HEK293T (cell line): Measurements from ENCODE around the gene TACC2.

ENCODE experiments used
- CTBP1 ChIP-seq: fragments of 450-650 bp; IDR thresholded peaks from 2 replicates; pipeline ENCODE4 v1.6.1; 2016; ENCODE audit warnings: borderline replicate concordance
- ELF4 ChIP-seq: fragments of 450-650 bp; IDR thresholded peaks from 2 replicates; pipeline ENCODE4 v1.6.1; 2017; ENCODE audit warnings: antibody characterized with exemption
- FOXA1 ChIP-seq: fragments of 450-650 bp; IDR thresholded peaks from 2 replicates; pipeline ENCODE4 v1.6.1; 2016; ENCODE audit warnings: mild to moderate bottlenecking
- FOXK2 ChIP-seq: fragments of 450-650 bp; IDR thresholded peaks from 2 replicates; pipeline ENCODE4 v1.6.1; 2016; ENCODE audit warnings: mild to moderate bottlenecking
- FOXM1 ChIP-seq: fragments of 450-650 bp; IDR thresholded peaks from 2 replicates; pipeline ENCODE4 v1.6.1; 2017; ENCODE audit warnings: mild to moderate bottlenecking, borderline replicate concordance
- L3MBTL2 ChIP-seq: fragments of 450-650 bp; conservative IDR thresholded peaks from 2 replicates; pipeline ENCODE4 v1.6.1; 2016; ENCODE audit warnings: mild to moderate bottlenecking
- PKNOX1 ChIP-seq: fragments of 450-650 bp; IDR thresholded peaks from 2 replicates; pipeline ENCODE4 v1.6.1; 2016
- TARDBP ChIP-seq: fragments of 450-650 bp; IDR thresholded peaks from 2 replicates; pipeline ENCODE4 v1.6.1; 2016

- no peak for TF ChIP-seq PKNOX1
- no peak for TF ChIP-seq TARDBP
- no peak for TF ChIP-seq FOXM1
- TF ChIP-seq CTBP1: no peak
- TF ChIP-seq FOXA1: no peak
- TF ChIP-seq ELF4: no peak
- TF ChIP-seq L3MBTL2: no peak
- no peak for TF ChIP-seq FOXK2
Observed at GRCh38 chr10:122154545-122155366, 165.8 kb downstream of the TACC2 start.
